LNCaP clone FGC (cell line): ENCODE results near the gene MYOZ3.

ENCODE experiments used
- DNase-seq: peaks from one replicate; pipeline ENCODE4 v3.0.0-alpha.2; 2011; ENCODE audit warnings: low read depth
- H3K4me3 ChIP-seq: 2 replicates; pipeline ENCODE4 v1.5.1; 2011; ENCODE audit warnings: mild to moderate bottlenecking, low read depth, low read length, control low read depth
- CTCF ChIP-seq: IDR thresholded peaks from 2 replicates; pipeline ENCODE4 v1.5.1; 2012; ENCODE audit warnings: mild to moderate bottlenecking; ENCODE audit not compliant: control insufficient read depth, insufficient read depth; ENCODE audit errors: extremely low read depth

MYOZ3 gene

GRCh38 chr5:150626853-150627276 is 34.2 kb upstream of the MYOZ3 start:
- no peak for TF ChIP-seq CTCF
- DNase-seq: no peak

GRCh38 chr5:150627731-150628545 is 33.1 kb upstream of the MYOZ3 start:
- DNase-seq: no peak
- no peak overlapping the region for H3K4me3 ChIP-seq
- TF ChIP-seq CTCF: no peak

More at GRCh38 chr5:150626853-150627276, 34.2 kb upstream of the MYOZ3 start:
- no peak overlapping the region for H3K4me3 ChIP-seq

- TF ChIP-seq CTCF: no peak
- H3K4me3 ChIP-seq: no peak overlapping the region
- no peak for DNase-seq
Measured at GRCh38 chr5:150628936-150629485, 32.0 kb upstream of the MYOZ3 start.

GRCh38 chr5:150630016-150630415 is 31.0 kb upstream of the MYOZ3 start:
- TF ChIP-seq CTCF: no peak
- H3K4me3 ChIP-seq: no peak overlapping the region
- no peak for DNase-seq

- DNase-seq: no peak
- no peak for TF ChIP-seq CTCF
- no peak overlapping the region for H3K4me3 ChIP-seq
Measured at GRCh38 chr5:150630461-150631325, 30.4 kb upstream of the MYOZ3 start.

- H3K4me3 ChIP-seq: no peak overlapping the region
- DNase-seq: no peak
- no peak for TF ChIP-seq CTCF
Measured at GRCh38 chr5:150631326-150631701, 29.7 kb upstream of the MYOZ3 start.
